Endothelial cell of umbilical vein (primary cell): ENCODE measurements around the gene MCM5. TPM values are rescaled to one million over a fixed set of nuclear protein-coding genes. Genes with fewer than 3 reads are reported as not detected.

Experiments used
- BruUV-seq: library from RNA; stranded (reverse); fragments of 400-500 nt; replicated peaks from 2 replicates; lab custom pipeline; 2021; lab: Mats Ljungman, UMichigan
- CTCF ChIA-PET: fragments of 300-600, 350-600 bp; sonication (Branson Sonifier 250); formaldehyde crosslinking; loops from one replicate; lab custom pipeline; 2021; ENCODE audit warnings: antibody characterized with exemption, inconsistent platforms; lab: Charles Lee
- POLR2A ChIA-PET: fragments of 300-600, 350-600 bp; sonication (Branson Sonifier 250); formaldehyde crosslinking; loops from one replicate; lab custom pipeline; 2021; ENCODE audit warnings: antibody characterized with exemption, inconsistent platforms; lab: Charles Lee
- DNase-seq: peaks from one replicate; pipeline ENCODE4 v3.0.0-alpha.2; 2011; ENCODE audit warnings: low read depth, low spot score
- FAIRE-seq: peaks from 2 replicates; lab custom pipeline; 2011; peaks lifted over from hg19 to GRCh38; lab: Jason Lieb, UNC
- H2AFZ ChIP-seq: 2 replicates; pipeline ENCODE4 v1.6.0; 2012; ENCODE audit warnings: low read depth, low read length, control low read depth, inconsistent platforms
- H3K27ac ChIP-seq: 2 replicates; pipeline ENCODE4 v1.5.1; 2011; ENCODE audit warnings: low read depth, mild to moderate bottlenecking, control low read depth, low read length, moderate library complexity; ENCODE audit not compliant: insufficient read depth
- H3K27me3 ChIP-seq, 2 experiments: 2 replicates each; pipeline versions ENCODE4 v1.6.0 to v1.6.1; 2011; ENCODE audit warnings: low read length in 2 of 2, mixed read lengths in 1 of 2; ENCODE audit not compliant: control insufficient read depth in 2 of 2, insufficient read depth in 2 of 2
- H3K36me3 ChIP-seq, 2 experiments: 2 replicates in 1 of 2; 3 replicates in 1 of 2; pipeline ENCODE4 v1.5.1; 2011; ENCODE audit warnings: low read length in 2 of 2, mild to moderate bottlenecking in 1 of 2, moderate library complexity in 1 of 2; ENCODE audit not compliant: control insufficient read depth in 2 of 2, insufficient read depth in 2 of 2; ENCODE audit errors: extremely low read depth in 1 of 2
- H3K4me1 ChIP-seq: 3 replicates; pipeline ENCODE4 v1.5.1; 2011; ENCODE audit warnings: mild to moderate bottlenecking, low read length; ENCODE audit not compliant: control insufficient read depth, insufficient read depth; ENCODE audit errors: extremely low read depth
- H3K4me2 ChIP-seq: 2 replicates; pipeline ENCODE4 v1.6.1; 2011; ENCODE audit warnings: low read length, control low read depth, mixed read lengths; ENCODE audit not compliant: insufficient read depth
- H3K4me3 ChIP-seq, 3 experiments: fragments of 200-600 bp in 1 of 3; sonication (generic), shearing (Covaris generic) in 1 of 3; replicated peaks in 1 of 3; 2 replicates each; pipeline ENCODE4 v1.5.1; 2011 to 2016; ENCODE audit warnings: control low read depth in 3 of 3, low read length in 3 of 3, mild to moderate bottlenecking in 2 of 3, inconsistent platforms in 1 of 3, low read depth in 1 of 3, moderate library complexity in 1 of 3; ENCODE audit not compliant: insufficient read depth in 1 of 3
- H3K79me2 ChIP-seq: 2 replicates; pipeline ENCODE4 v1.6.0; 2012; ENCODE audit warnings: low read length, inconsistent platforms; ENCODE audit not compliant: control insufficient read depth, insufficient read depth
- H3K9ac ChIP-seq: replicated peaks from 2 replicates; pipeline ENCODE3; 2011; ENCODE audit warnings: low read length, control low read depth; ENCODE audit not compliant: insufficient read depth; ENCODE audit errors: extremely low read depth
- H3K9me1 ChIP-seq: replicated peaks from 3 replicates; pipeline ENCODE4 v1.6.0; 2011; ENCODE audit warnings: mild to moderate bottlenecking, low read length; ENCODE audit not compliant: control insufficient read depth, insufficient read depth; ENCODE audit errors: extremely low read depth
- H3K9me3 ChIP-seq: replicated peaks from 2 replicates; pipeline ENCODE4 v1.5.1; 2012; ENCODE audit warnings: low read length, inconsistent platforms; ENCODE audit not compliant: control insufficient read depth, insufficient read depth
- H4K20me1 ChIP-seq: replicated peaks from 2 replicates; pipeline ENCODE3; 2011; ENCODE audit warnings: mild to moderate bottlenecking, low read length; ENCODE audit not compliant: control insufficient read depth, insufficient read depth; ENCODE audit errors: extremely low read depth
- CTCF ChIP-seq, 2 donors: IDR thresholded peaks; 1 replicate in 1 of 2; 2 replicates in 1 of 2; pipeline ENCODE4 v1.5.1; 2011; ENCODE audit warnings: low read length in 2 of 2, mild to moderate bottlenecking in 2 of 2, moderate library complexity in 2 of 2, control low read depth in 1 of 2, inconsistent platforms in 1 of 2, low read depth in 1 of 2; ENCODE audit not compliant: insufficient read depth in 1 of 2; ENCODE audit errors: extremely low read depth in 1 of 2
- EZH2 ChIP-seq: IDR thresholded peaks from 2 replicates; pipeline ENCODE4 v1.6.1; 2012; ENCODE audit warnings: borderline replicate concordance, low read depth, mild to moderate bottlenecking, moderate library complexity, low read length, inconsistent platforms; ENCODE audit not compliant: severe bottlenecking
- GATA2 ChIP-seq: IDR thresholded peaks from 2 replicates; pipeline ENCODE4 v1.7.0; 2011; ENCODE audit warnings: low read depth, mild to moderate bottlenecking, moderate library complexity, mixed read lengths, low read length; ENCODE audit not compliant: insufficient read length, insufficient read depth
- JUN ChIP-seq: IDR thresholded peaks from 2 replicates; pipeline ENCODE4 v1.6.1; 2011; ENCODE audit warnings: borderline replicate concordance, low read depth; ENCODE audit not compliant: insufficient read length, insufficient read depth
- MAX ChIP-seq: IDR thresholded peaks from 2 replicates; pipeline ENCODE4 v1.6.1; 2011; ENCODE audit not compliant: insufficient read depth, insufficient read length
- MYC ChIP-seq: IDR thresholded peaks from one replicate; pipeline ENCODE4 v1.6.1; 2011; ENCODE audit warnings: mild to moderate bottlenecking, low read depth, low read length
- POLR2A ChIP-seq: IDR thresholded peaks from 2 replicates; pipeline ENCODE4 v1.6.1; 2012; ENCODE audit warnings: low read depth, mild to moderate bottlenecking, control low read depth, low read length
- POLR2AphosphoS5 ChIP-seq: IDR thresholded peaks from 2 replicates; pipeline ENCODE4 v1.6.1; 2012; ENCODE audit warnings: low read depth, mild to moderate bottlenecking, control low read depth, low read length, moderate library complexity; ENCODE audit not compliant: insufficient read depth
- dilution Hi-C: fragments of 300-500 bp; cut with MboI; formaldehyde crosslinking; loops from one replicate; pipeline ENCODE4 v1.15.0; 2019; ENCODE audit warnings: low sequenced_read_pairs; ENCODE audit not compliant: extremely low pct_ligation_motif_present
- intact Hi-C: fragments of 100-400 bp; cut with micrococcal nuclease; formaldehyde crosslinking; loops from one replicate; pipeline ENCODE4 v1.10.0; 2022
- polyA plus RNA-seq, 4 experiments: library from polyadenylated mRNA; depleted of rRNA in 3 of 4; stranded (reverse) in 3 of 4; unstranded in 1 of 4; fragments of >200 nt; gene quantifications; 2 replicates each; pipeline versions ENCODE4 v1.2.1 to v1.2.3, GENCODE V29; 2011 to 2012; ENCODE audit warnings: missing spikeins in 1 of 4
- total RNA-seq: library from RNA; stranded (reverse); gene quantifications from 2 replicates; pipeline ENCODE4 v1.2.3, GENCODE V29; 2021

MCM5 gene
- total and polyA plus RNA-seq, 2 donors (not counting 3 experiments of a cell fraction or from before 2014, with no cell fraction given): 67.8 to 111 TPM

DNA sequence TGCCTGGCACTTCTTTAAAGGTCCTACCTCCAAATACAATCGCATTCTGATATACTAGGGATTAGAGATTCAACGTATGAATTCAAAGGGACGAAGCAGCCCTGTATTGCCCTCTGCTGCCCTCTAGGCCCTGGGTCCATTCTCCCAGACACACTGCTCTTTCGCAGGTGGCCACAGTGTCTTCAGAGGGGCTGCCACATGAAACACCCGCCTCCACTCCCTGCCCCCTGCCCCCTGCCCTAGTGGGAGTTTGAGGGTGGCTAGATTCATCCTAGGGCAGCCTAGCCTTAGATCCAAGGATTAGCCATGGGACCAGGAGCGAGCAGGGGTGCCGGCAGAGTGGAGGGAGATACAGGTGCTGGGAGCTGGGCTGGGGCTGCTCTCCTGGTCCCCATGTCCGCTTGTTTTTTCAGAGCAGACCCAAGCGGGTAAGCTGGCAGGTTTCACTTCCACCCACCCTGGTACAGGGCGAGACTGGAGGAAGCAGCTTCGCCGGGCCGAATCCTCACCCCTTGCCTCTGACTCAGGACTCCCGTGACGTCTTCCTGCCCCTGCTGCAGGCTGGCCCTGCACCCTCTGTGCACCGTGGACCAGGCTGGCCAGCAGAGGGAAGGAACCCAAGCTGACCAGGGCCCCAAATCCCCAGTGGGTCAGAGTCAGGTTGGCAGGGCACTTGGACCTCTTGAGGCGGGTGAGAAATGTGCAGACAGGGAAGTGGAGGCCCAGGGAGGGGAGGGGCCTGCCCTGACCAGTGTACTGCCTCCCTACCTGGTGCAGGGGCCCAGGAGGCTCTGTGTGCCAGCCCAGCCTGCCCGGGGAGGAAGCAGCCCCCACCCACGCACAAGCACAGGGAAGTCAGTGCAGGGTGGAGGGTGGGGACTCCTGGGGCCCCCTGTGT lies 47.5 kb upstream of the MCM5 start:
- TF ChIP-seq CTCF (IDR thresholded peaks at IDR 0.05; ENCODE audit: extremely low read depth in 1 of 2, insufficient read depth in 1 of 2, low read depth in 1 of 2, low read length in 2 of 2) (peak in 1 of 2 donors; percentile 27), EZH2 (no peak), MYC (no peak), GATA2 (no peak), MAX (no peak), POLR2A (no peak), POLR2AphosphoS5 (no peak), JUN (no peak)
- POLR2A ChIA-PET: interaction anchor here (0.7 kb wide), 1 partner anchor 32 kb away, joined by 4 read pairs; no protein-coding TSS in a partner anchor
- Histone ChIP-seq H3K27ac (no peak overlapping the region), H4K20me1 (no peaks in the 10 kb centered on the region), H3K27me3 (no peaks in the 10 kb centered on the region), H3K36me3 (no peaks in the 10 kb centered on the region), H3K4me2 (no peak overlapping the region), H3K4me1 (peaks cover 14% of the 10 kb centered on the region), H3K4me3 (no peak overlapping the region), H3K9me3 (no peaks in the 10 kb centered on the region), H3K79me2 (no peaks in the 10 kb centered on the region), H3K9me1 (no peaks in the 10 kb centered on the region), H2AFZ (peak overlapping the region; percentile 75), H3K9ac (no peak overlapping the region)
- CTCF ChIA-PET: interaction anchor here (0.6 to 2.4 kb wide), 7 partner anchors 10 to 713 kb away, joined by 3 to 9 read pairs (median 5); partner anchors contain the start of gene HMOX1
- FAIRE-seq (no peak), DNase-seq (peak; percentile 46)
- dilution Hi-C loops: no loop called here
- intact Hi-C loops: loop anchor here (5.0 to 10.0 kb wide), 2 partner anchors 562 to 715 kb away; no protein-coding TSS in a partner anchor
- no TSS peak for BruUV-seq
